HG02938 (cell line): ENCODE results near the gene PASK.

Experiments
- ATAC-seq: cut with Tn5 transposase; IDR thresholded peaks from one replicate; pipeline ENCODE4 v1.9.1; 2021; ENCODE audit warnings: mild to moderate bottlenecking, moderate library complexity; ENCODE audit not compliant: unreplicated experiment

Gene PASK

GRCh38 chr2:241129086-241129871, 20.0 kb downstream of the PASK start:
- ATAC-seq: no peak

- no peak for ATAC-seq
Measured at GRCh38 chr2:241128266-241128665, 21.0 kb downstream of the PASK start.

- ATAC-seq: no peak
Measured at GRCh38 chr2:241126771-241127202, 22.5 kb downstream of the PASK start.

- no peak for ATAC-seq
Measured at GRCh38 chr2:241126201-241126611, 23.1 kb downstream of the PASK start.

DNA sequence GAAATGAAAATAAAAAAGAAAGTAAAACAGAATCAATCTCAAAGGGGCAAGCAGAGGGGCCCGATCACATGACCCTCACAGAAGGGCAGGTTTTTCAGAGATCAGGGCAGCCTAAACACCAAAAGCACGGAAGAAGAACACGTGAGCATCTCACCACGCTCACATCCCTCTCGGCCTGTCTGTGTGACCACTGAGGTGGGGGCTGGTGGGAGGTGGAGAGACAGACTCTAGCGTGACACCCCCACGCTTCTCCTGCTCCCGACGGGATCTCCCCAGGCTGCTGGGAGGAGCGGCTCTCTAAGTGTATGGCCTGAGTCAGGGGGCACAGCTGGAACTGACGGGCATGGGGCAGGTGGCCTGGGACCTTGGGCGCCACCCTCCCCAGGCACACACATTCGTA, 23.6 kb downstream of the PASK start:
- no peak for ATAC-seq

DNA sequence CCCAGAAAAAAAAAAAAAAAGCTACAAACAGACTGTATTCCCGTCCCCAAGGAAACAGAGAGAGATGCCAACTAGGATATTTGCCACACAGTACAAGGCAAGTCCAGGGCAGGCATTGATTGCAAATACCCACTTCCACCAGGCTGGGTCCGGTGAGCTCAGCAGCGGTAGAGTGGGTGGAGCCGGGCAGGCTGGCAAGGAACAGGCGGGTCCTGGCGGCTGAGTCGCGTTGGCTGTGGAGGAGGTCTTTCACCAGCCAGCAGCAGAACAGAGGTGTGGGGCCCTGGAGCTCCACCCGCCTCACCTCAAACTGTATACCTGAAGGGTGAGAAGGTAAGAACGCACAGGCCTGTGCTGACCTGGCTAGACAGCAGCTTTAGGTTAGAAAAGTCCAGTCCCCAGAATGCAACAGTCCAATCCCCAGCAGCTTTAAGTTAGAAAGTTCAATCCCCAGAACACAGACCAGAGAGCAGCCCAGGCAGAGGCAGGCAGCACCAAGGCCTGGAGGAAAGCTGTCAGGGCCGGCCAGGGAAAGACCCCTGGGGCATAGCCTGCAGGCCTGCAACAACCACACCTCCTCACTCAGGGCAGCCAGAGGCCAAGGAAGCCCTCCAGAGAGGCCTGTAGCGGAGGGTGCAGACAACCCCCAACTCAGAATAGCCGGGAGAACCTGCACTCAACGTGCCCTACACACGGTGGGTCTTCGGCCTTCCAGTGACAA, 25.3 kb downstream of the PASK start:
- ATAC-seq: no peak

GRCh38 chr2:241122376-241123002, 26.8 kb downstream of the PASK start:
- no peak for ATAC-seq

DNA sequence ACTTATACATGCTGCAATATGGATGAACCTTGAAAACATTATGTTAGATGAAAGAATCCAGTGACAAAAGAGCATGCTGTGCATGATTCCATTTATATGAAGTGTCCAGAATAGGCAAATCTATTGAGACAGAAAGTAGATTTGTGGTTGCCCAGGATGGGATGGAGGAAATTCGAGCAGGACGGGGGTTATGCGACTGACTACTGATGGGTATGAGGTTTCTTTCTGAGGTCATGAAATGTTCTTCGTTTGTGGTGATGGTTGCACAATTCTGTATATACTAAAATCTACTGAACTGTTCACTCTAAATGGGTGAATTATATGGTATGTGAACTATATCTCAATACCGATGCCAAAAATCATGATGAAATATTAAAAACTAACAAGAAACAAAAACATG, 28.3 kb downstream of the PASK start:
- ATAC-seq: no peak

- ATAC-seq: no peak
Measured at GRCh38 chr2:241120440-241120839, 28.8 kb downstream of the PASK start.

- no peak for ATAC-seq
Measured at GRCh38 chr2:241118737-241119505, 30.4 kb downstream of the PASK start.

DNA sequence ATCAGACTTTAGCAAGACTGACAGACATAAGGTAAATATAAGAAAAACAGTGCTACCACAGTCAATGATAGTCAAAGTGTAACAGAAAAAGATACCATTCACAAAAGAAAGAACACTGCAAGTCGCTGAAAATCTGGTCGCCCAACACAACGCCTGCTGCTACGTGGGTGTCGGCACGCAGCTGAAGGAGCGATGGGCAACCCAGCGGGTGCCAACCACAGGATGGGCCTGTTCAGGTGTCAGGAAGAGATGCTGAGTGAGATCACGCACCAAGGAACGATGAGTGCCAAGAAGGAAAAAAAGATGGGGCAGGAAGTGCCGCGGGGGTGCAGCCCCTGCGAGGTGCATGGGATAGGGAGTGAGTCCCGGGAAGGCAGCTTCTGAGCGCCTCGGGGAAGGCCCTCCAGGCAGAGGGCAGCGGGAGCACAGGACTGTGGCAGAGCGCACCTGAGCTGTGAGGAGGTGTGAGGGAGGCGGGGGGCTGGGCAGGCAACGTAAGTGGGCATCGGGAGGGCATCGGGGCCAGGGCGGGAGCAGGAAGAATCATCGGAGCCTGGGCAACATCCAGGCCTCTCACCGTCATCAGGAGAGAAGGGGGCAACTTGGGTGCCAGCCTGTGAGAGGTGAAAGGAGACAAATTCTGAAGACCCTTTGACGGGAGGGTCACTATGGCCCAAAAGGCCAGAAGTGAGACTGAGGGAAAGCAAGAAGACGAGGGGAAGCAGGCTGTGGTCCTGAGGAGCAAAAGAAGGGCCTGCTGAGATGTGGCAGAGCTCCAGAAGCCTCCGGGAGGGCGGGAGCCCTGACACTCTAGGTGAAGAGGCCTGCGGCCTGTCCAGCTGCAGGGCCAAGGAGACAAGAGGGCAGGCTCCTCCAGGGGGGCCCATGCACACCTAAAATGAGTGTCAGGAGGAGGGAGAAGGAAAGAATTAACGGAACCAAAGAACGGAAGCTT, 32.4 kb downstream of the PASK start:
- ATAC-seq: no peak

DNA sequence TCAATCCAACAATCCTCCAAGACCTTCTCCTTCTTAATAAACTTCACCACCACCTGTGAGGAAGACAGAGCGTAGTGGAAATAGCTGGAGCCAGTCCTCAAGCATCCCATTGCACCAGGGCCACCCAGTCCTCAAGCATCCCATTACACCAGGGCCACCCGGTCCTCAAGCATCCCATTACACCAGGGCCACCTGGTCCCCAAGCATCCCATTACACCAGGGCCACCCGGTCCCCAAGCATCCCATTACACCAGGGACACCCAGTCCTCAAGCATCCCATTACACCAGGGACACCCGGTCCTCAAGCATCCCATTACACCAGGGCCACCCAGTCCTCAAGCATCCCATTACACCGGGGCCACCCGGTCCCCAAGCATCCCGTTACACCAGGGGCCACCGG, 33.9 kb downstream of the PASK start:
- ATAC-seq: no peak

DNA sequence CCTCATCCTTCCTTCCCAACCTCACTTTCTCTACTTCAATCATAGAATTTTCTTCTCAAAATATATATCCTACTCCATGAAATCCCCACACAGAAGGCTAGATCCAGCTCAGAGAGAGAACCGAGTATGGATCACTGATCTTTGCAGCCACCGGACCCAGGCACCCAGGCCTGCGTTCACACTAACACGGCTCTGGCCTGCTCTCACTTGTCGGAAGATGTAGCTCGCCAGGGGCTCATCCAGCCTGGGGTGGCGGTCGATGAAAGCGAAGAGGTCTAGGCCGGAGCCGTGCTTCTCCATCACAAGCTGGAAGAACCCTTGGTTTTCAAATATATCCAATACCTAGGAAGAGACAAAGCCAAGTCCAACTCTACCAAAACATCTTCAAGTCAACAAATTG, 34.4 kb downstream of the PASK start:
- ATAC-seq: no peak

GRCh38 chr2:241112592-241112991, 36.7 kb downstream of the PASK start:
- ATAC-seq: no peak

GRCh38 chr2:241112046-241112445, 37.2 kb downstream of the PASK start:
- ATAC-seq: no peak

DNA sequence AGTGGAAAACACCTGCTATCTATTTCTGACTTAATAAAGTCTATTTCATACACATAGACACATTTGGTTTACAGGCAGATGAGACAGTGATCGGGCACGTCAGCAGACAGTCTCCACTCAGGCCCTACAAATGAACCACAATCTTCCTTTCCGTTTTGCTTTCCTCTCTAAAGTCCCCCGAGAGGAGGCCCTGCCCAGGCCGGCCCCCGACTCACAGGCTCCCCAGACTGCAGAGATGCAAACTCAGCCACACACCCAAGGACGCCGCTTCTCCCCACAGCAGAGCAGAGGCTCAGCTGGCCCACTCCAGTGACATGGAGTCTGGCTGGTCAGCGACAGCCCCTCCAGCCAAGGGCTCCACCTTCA, 37.8 kb downstream of the PASK start:
- ATAC-seq: peak; percentile 36

DNA sequence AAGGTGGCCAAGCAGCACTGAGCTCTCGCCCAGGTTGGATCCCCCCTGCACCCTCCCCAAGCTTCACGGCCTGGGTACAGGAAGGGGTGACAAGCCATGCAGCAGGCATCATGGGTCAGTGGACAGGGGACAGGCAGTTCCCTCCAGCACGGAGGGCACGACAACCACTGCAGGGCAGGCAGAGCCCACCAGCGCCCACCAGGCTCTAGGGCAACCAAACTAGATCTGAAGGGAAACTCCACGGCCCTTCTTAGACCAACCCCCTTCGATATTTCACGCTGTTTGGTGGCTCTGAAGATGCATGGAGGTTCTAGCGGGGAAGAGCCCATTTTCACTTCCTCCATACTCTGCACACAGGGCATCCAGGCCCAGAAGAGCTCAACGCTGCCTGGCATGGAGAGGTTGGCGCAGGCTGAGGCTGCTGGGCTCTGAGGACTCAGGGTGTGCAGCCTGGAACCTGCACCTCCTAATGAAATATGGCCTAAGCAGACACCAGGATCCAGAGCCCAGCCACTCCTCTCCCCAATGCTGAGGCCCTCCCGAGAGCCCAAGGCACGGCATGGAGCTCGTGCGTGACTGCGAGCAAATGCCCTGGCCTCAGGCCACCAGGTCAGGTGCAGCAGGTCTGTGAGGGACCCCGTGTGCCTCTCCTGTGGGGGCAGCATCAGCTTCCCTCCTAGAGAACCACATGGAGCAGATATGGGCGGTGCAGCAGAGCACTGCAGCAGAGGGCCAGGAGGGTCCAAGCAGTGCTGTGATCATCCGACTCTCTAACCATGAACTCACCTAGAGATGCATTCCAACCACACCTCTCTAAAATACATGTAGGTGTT, 38.4 kb downstream of the PASK start:
- ATAC-seq: peak; percentile 34

- peak; percentile 7 for ATAC-seq
Measured at GRCh38 chr2:241110089-241110606, 39.1 kb downstream of the PASK start.
